ENCODE data around the gene CDH22. TPM values are rescaled to one million over a fixed set of nuclear protein-coding genes. Genes with fewer than 3 reads are reported as not detected.

CDH22 gene
- total and polyA plus RNA-seq, 2 experiments from 2014 or later, result 0.08 to 0.10 TPM

- Histone ChIP-seq H3K27me3 (ENCODE audit: insufficient read depth) (no peaks in the 10 kb centered on the region), H3K36me3 (ENCODE audit: insufficient read depth) (no peaks in the 10 kb centered on the region), H4K20me1 (replicated peaks; ENCODE audit: insufficient read depth) (no peaks in the 10 kb centered on the region), H3F3A (replicated peaks; ENCODE audit: low read depth) (no peaks in the 10 kb centered on the region), H3K27ac (ENCODE audit: low read depth) (no peak overlapping the region), H3K4me2 (no peak overlapping the region), H3K79me2 (replicated peaks; ENCODE audit: insufficient read depth) (no peaks in the 10 kb centered on the region), H3K9me2 (ENCODE audit: insufficient read depth) (no peaks in the 10 kb centered on the region), H3K4me3 (no peak overlapping the region), H3K4me1 (ENCODE audit: insufficient read depth) (peaks cover 12% of the 10 kb centered on the region), H2AFZ (no peak overlapping the region)
- Mint-ChIP-seq H3K4me1 (peaks cover 25% of the 10 kb centered on the region), H3K4me3 (no peak overlapping the region), H3K27ac (no peak overlapping the region), H3K36me3 (ENCODE audit: low read depth) (no peaks in the 10 kb centered on the region), H3K27me3 (ENCODE audit: insufficient read depth, low read depth, poor library complexity) (peaks cover 12% of the 10 kb centered on the region), H3K9me3 (no peaks in the 10 kb centered on the region)
- ATAC-seq, result no peak
- no peak for DNase-seq (ENCODE audit: low spot score)
- no peak for TF ChIP-seq ZNF114 (CRISPR knock-in tag; IDR thresholded peaks at IDR 0.05)
- no peak for TF ChIP-seq ZNF462 (CRISPR knock-in tag; IDR thresholded peaks at IDR 0.05)
- no peak for TF ChIP-seq EZH2phosphoT487 (IDR thresholded peaks at IDR 0.05; ENCODE audit: unreplicated experiment)
- TF ChIP-seq ETS1 (IDR thresholded peaks at IDR 0.05), result no peak
- no peak for TF ChIP-seq STAT1 (IDR thresholded peaks at IDR 0.05; ENCODE audit: unreplicated experiment)
These were observed 29.2 kb downstream of the CDH22 start for GRCh38 chr20:46279103-46279502.

GRCh38 chr20:46277602-46278001 is 30.7 kb downstream of the CDH22 start:
- Histone ChIP-seq H3K4me1 (ENCODE audit: insufficient read depth) (peaks cover 20% of the 10 kb centered on the region), H3K9me2 (ENCODE audit: insufficient read depth) (no peaks in the 10 kb centered on the region), H4K20me1 (replicated peaks; ENCODE audit: insufficient read depth) (no peaks in the 10 kb centered on the region), H3F3A (replicated peaks; ENCODE audit: low read depth) (no peaks in the 10 kb centered on the region), H3K79me2 (replicated peaks; ENCODE audit: insufficient read depth) (no peaks in the 10 kb centered on the region), H2AFZ (no peak overlapping the region), H3K27me3 (ENCODE audit: insufficient read depth) (no peaks in the 10 kb centered on the region), H3K4me2 (no peak overlapping the region), H3K36me3 (ENCODE audit: insufficient read depth) (no peaks in the 10 kb centered on the region), H3K4me3 (no peak overlapping the region), H3K27ac (ENCODE audit: low read depth) (no peak overlapping the region)
- H3K27me3 Mint-ChIP-seq (ENCODE audit: insufficient read depth, low read depth, poor library complexity), result peaks cover 10% of the 10 kb centered on the region
- TF ChIP-seq CTCF (conservative IDR thresholded peaks at IDR 0.05; ENCODE audit: low read depth in 2 of 2) (no peak), ZNF114 (CRISPR knock-in tag; IDR thresholded peaks at IDR 0.05) (no peak), JUNB (IDR thresholded peaks at IDR 0.05; ENCODE audit: unreplicated experiment) (no peak), NANOG (IDR thresholded peaks at IDR 0.05; ENCODE audit: borderline replicate concordance) (no peak)
- peaks cover 19% of the 10 kb centered on the region for H3K4me1 Mint-ChIP-seq
- no peaks in the 10 kb centered on the region for H3K9me3 Mint-ChIP-seq
- ATAC-seq (peak; percentile 50), DNase-seq (ENCODE audit: low spot score) (peak; percentile 32)
- no peak overlapping the region for H3K27ac Mint-ChIP-seq
- H3K36me3 Mint-ChIP-seq (ENCODE audit: low read depth), result no peaks in the 10 kb centered on the region
- no peak overlapping the region for H3K4me3 Mint-ChIP-seq

All from GM23338 (cell line).